Pons (tissue), 1 donor: ENCODE results near the gene MYADML2.
A peak's percentile ranks its signal among the peaks of the same experiment; 100 is the strongest.
"Not testable (repeated sequence)": the region's sequence is repeated elsewhere in the genome, so short reads cannot be mapped to it uniquely, and the experiment has no call there.

ENCODE experiments used
- DNase-seq: peaks from one replicate; pipeline ENCODE4 v3.0.0-alpha.2; 2016; ENCODE audit warnings: low spot score

The MYADML2 gene

GRCh38 chr17:81947189-81947588, at the start of gene MYADML2:
Gene MYADML2 (minus strand): TSS chr17:81947233. CDS start chr17:81941741, 5,492 bp downstream.
- no peak for DNase-seq

DNA sequence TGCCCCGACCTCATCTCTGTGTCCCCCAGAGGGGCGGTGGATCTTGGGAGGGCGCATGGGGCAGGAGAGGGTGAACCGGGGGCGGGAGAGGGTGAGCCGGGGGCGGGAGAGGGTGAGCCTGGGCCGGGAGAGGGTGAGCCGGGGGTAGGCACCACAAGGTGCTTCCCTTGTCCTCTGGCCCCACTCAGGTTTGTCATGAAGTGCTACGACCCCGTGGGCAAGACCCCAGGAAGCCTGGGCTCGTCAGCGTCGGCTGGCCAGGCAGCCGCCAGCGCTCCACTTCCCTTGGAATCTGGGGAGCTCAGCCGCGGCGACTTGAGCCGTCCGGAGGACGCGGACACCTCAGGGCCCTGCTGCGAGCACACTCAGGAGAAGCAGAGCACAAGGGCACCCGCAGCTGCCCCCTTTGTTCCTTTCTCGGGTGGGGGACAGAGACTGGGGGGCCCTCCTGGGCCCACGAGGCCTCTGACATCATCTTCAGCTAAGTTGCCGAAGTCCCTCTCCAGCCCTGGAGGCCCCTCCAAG, 49.3 kb upstream of the MYADML2 start:
- no peak for DNase-seq

DNA sequence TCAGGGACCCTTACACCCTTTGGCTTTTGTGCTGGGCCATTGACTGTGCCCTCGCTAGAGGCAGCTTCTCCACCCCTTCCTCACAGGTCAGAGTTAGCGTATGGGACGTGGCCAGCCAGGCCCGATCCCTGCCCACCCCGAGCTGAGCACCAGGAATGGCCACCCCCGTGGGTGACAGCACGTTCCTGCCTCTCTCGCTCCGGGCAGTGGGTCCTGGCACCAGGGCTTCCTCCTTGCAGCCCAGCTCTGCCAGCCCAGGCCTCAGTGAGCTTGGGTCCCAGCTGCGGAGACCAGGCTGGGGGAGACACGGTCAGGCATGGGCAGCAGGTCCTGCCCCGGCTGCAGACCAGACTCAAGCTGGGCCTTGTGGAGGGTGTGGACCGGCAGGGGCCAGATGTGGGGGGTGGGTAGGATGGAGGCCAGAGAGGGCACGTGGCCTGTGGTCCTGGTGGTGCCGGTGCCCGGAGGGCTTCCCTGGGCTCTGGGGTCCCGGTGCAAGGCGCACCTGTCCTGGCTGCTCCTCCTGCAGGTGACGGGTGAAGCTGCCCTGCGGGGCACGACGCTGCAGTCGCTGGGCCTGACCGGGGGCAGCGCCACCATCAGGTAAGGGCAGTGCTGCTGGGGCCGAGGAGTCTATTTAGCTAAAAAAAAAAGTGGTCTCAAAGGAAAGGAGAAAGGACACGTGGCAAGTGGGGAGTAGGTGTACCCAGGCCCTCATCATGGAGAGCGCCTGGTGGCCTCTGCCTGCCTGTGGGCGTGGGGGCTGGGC, 48.6 kb upstream of the MYADML2 start:
- DNase-seq, result no peak

- no peak for DNase-seq
These were observed 47.8 kb upstream of the MYADML2 start for GRCh38 chr17:81994593-81995462.

GRCh38 chr17:81993729-81994592, 46.9 kb upstream of the MYADML2 start:
- no peak for DNase-seq

- DNase-seq, result no peak
These were observed 45.5 kb upstream of the MYADML2 start for GRCh38 chr17:81992306-81993102.

DNA sequence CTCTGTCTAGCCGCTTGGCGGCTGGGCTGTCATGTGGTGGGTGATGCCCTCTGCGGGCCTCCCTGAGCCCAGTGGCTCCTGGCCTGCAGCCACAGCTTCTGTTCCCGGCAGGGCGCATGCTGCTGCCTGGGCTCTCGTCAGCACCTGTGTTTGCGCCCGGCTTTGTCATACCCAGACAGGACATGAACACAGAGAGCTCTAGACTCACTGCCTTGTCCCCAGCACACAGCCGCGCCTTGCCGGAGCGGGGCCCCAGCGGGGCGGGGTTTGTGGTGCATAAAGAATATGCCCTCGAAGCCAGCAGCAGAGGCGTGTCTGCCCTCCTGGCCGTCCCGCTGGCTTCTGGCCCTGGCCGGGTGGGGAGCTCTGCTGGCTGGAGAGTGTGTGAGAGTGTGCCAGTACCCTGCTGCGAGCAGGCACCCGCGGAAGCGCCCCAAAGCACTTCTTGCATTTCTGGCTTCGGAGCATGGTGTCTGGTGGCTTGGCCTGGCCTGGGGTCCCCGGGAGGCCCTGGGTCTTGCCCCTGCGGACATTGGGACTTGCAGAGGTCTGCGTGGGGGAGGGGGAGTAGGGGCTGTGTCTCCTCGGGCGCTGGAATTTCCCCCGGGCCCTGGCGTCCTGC, 44.8 kb upstream of the MYADML2 start:
- peak; percentile 48 for DNase-seq

DNA sequence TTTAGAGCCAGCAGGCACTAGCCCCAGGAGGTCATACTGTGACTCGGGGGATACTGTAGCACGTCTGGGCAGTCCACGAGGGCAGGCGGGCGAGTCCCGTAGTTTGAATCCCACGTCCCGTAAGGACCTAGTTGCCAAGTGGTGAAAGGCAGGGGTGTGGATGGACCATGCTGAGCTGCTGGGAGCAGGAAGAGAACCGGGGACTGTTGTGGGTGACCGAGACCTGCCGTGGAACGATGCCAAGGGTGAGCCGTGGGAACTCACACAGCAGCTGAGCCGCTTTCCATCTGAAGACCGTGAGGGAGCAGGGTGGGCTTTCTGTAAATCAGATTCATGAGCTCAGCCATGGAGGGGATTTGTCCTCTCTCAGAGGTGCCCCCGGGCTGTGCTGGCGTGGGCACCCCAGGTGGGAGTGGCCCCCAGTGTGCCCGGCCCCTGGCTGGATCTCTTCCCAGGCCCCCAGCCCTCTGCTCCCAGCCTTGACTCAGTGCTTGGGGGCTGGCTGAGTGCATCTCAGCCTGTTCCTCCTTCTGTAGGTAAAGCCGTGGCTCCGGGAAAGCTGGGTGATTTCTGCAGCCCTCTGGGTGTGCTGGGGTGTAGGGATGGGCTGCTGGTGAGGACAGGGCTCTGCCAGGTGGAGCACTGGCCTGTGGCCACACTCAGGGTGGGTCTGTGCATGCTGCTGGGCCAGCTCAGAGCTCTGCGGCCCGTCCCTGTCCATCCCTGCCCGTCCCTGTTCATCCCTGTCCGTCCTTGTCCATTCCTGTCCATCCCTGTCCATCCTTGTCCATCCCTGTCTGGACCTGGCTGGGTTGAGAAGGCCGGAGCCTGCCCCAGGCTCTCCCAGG, 44.0 kb upstream of the MYADML2 start:
- no peak for DNase-seq

DNA sequence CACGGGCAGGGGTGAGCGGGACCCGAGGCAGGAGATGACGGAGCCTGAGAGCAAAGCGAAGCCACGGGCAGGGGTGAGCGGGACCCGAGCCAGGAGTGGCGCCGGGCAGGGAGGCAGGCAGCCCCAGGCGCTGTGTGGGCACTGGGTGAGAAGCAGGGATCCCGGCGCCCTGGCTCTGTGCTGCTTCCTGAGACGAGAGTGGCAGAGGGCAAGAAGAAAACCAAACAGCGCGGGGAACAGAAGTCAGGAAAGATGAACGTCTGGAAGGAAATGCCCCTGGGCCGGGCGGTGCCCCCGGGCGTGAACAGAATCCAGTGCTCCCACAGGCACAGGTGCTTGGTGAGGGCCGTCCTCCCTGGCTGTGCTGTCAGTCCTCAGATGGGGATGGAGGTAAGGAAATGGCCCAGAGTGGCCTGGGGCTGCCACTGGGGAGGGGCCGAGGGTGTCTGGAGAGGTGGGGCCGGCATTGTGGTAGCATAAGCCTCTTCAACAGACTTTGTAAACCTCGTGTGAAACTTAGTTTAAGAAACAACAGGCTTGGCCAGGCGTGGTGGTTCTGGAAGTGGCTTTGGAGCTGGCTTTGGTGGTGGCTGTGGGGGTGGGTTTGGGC, 40.2 kb upstream of the MYADML2 start:
- no peak for DNase-seq

DNA sequence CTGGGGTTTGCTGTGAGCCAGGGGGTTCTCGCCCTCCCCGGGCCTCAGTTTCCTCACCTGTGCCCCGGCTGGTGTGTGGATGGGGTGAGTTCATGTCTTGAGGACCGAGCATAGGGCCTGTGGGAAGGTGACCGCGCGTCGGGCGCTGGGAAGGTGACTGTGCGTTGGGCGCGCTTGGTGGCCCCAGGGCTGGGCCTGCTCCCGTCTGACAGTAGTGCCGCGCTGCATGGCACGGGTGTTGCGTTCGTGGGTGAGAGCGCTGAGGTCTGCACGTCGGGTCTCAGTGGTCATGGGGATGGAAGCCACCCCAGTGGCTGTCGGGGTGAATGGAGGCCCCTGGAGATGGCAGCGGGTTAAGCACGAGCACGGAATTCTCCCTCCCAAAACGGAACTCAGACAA, 39.6 kb upstream of the MYADML2 start:
- DNase-seq, result no peak

GRCh38 chr17:81984773-81985410, 37.9 kb upstream of the MYADML2 start:
- DNase-seq, result no peak

- no peak for DNase-seq
These were observed 36.8 kb upstream of the MYADML2 start for GRCh38 chr17:81983639-81984373.

GRCh38 chr17:81983011-81983638, 36.1 kb upstream of the MYADML2 start:
- DNase-seq, result no peak

GRCh38 chr17:81981511-81981910, 34.5 kb upstream of the MYADML2 start:
- DNase-seq, result not testable (repeated sequence)

- no peak for DNase-seq
These were observed 33.8 kb upstream of the MYADML2 start for GRCh38 chr17:81980707-81981343.

DNA sequence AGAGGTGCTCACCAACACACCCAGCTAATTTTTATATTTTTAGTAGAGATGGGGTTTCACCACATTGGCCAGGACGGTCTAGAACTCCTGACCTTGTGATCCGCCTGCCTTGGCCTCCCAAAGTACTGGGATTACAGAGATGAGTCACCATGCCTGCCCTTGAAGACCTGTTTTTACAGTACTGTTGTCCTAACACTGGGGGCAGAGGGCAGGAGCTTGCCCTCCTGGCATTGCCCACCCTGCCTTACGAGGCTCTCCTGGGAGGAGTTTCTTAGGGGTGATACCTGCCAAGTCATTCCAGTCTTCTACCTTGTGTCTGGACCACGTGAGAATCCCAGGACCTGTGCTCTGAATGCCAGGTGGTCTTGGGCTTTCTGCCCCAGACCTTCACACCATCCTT, 33.1 kb upstream of the MYADML2 start:
- no peak for DNase-seq
